Left ventricle myocardium inferior (tissue), 1 donor: ENCODE measurements around the gene SNRPB2. TPM values are rescaled to one million over a fixed set of nuclear protein-coding genes. Genes with fewer than 3 reads are reported as not detected.

Source experiments
- DNase-seq: peaks from one replicate; pipeline ENCODE4 v3.0.0-alpha.2; 2020
- H3K27ac ChIP-seq: fragments of 200-600 bp; replicated peaks from 2 replicates; pipeline ENCODE4 v1.8.0; 2021
- H3K27me3 ChIP-seq: fragments of 200-600 bp; 2 replicates; pipeline ENCODE4 v1.8.0; 2021; ENCODE audit warnings: low read depth
- H3K36me3 ChIP-seq: fragments of 200-600 bp; 2 replicates; pipeline ENCODE4 v1.8.0; 2021
- H3K4me1 ChIP-seq: fragments of 200-600 bp; 2 replicates; pipeline ENCODE4 v1.8.0; 2021
- H3K4me3 ChIP-seq: fragments of 200-600 bp; 2 replicates; pipeline ENCODE4 v1.8.0; 2021; ENCODE audit warnings: mild to moderate bottlenecking, moderate library complexity
- H3K9me3 ChIP-seq: fragments of 200-600 bp; replicated peaks from 2 replicates; pipeline ENCODE4 v1.8.0; 2021
- intact Hi-C: fragments of 100-400 bp; cut with micrococcal nuclease; formaldehyde crosslinking; loops from one replicate; pipeline ENCODE4 v1.11.0; 2022
- total RNA-seq: library from RNA; stranded (reverse); fragmentation: NEBNext Ultra II Directional; extraction: Animal tissue kit (Norgen Biotek cat#: 25700); gene quantifications from one replicate; pipeline ENCODE4 v1.2.1, GENCODE V29; 2021
- TF ChIP-seq, protein P1 (sequence below): fragments of 200-600 bp; IDR thresholded peaks from 2 replicates; pipeline ENCODE4 v1.8.0; 2021; ENCODE audit warnings: antibody characterized with exemption, mild to moderate bottlenecking, borderline replicate concordance
- donor health status: DM: no; HTN: yes; CAD: no; lungs with severe emphysema.

Gene SNRPB2
- total RNA-seq, 1 donor from 2014 or later, result 35.0 TPM

DNA sequence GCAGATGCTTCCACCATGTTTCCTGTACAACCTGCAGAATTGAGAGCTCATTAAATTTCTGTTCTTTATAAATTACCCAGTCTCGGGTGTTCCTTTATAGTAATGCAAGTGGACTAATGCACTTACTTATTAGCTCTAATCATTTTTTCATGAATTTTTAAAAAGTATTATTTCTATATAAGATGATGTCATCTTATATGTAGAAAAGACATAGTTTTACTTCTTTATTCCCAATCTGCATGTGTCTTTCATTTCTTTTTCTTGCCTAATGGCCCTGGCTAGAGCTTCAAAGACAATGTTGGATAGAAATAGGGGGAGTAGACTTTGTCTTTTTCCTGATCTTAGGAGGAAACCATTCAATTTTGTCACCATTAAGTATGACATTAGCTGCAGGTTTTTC is 46.1 kb downstream of the SNRPB2 start:
- TF ChIP-seq, protein P1, sequence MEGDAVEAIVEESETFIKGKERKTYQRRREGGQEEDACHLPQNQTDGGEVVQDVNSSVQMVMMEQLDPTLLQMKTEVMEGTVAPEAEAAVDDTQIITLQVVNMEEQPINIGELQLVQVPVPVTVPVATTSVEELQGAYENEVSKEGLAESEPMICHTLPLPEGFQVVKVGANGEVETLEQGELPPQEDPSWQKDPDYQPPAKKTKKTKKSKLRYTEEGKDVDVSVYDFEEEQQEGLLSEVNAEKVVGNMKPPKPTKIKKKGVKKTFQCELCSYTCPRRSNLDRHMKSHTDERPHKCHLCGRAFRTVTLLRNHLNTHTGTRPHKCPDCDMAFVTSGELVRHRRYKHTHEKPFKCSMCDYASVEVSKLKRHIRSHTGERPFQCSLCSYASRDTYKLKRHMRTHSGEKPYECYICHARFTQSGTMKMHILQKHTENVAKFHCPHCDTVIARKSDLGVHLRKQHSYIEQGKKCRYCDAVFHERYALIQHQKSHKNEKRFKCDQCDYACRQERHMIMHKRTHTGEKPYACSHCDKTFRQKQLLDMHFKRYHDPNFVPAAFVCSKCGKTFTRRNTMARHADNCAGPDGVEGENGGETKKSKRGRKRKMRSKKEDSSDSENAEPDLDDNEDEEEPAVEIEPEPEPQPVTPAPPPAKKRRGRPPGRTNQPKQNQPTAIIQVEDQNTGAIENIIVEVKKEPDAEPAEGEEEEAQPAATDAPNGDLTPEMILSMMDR, result no peak
- Histone ChIP-seq H3K36me3 (no peaks in the 10 kb centered on the region), H3K4me3 (no peak overlapping the region), H3K9me3 (peaks cover 24% of the 10 kb centered on the region), H3K4me1 (no peaks in the 10 kb centered on the region), H3K27me3 (no peaks in the 10 kb centered on the region), H3K27ac (no peak overlapping the region)
- no peak for DNase-seq
- intact Hi-C loops, result no loop called here

DNA sequence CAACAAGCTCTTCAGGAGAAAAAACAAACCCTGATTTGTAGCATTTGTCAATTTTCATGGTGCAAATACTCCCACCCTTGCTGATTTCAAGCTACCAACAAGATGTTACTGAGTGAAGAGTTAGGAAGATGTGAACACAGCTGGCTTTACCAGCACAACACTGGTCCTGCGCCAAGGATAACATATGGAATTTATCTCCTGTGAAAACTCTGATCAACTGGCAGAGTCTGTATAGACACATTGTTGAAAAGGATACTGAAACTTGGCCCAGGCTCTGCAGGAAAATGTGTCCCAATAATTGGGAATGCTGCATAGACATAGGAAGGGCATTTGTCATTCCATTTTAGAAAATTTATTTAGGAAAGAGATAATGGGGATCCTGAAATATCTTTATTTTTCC is 47.3 kb downstream of the SNRPB2 start:
- TF ChIP-seq, protein P1, result no peak
- H3K4me1 ChIP-seq, result no peaks in the 10 kb centered on the region
- no peaks in the 10 kb centered on the region for H3K36me3 ChIP-seq
- H3K27me3 ChIP-seq, result no peaks in the 10 kb centered on the region
- intact Hi-C loops, result no loop called here
- no peak overlapping the region for H3K27ac ChIP-seq
- peaks cover 34% of the 10 kb centered on the region for H3K9me3 ChIP-seq
- no peak for DNase-seq
- no peak overlapping the region for H3K4me3 ChIP-seq

DNA sequence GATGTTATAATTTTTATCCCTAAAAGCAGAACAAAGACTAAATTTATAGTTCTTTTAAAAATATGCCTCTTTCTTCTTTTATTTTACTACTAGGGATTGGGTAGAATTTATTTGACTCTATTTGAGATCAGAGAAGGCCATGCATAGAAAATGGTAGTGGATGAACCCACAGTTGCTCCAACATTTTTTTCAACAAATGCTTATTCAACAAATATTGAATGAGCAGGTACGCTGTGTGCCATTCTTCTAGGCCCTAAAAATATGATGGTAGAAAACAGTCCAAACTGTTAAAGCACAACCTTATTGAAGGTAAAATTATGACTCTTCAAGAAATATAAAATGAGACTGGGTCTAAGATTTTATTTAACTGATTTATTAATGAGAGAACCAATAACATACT is 48.3 kb downstream of the SNRPB2 start:
- H3K4me1 ChIP-seq, result no peaks in the 10 kb centered on the region
- H3K36me3 ChIP-seq, result no peaks in the 10 kb centered on the region
- no peak for DNase-seq
- no peak overlapping the region for H3K4me3 ChIP-seq
- peaks cover 44% of the 10 kb centered on the region for H3K9me3 ChIP-seq
- intact Hi-C loops, result no loop called here
- TF ChIP-seq, protein P1, result no peak
- no peaks in the 10 kb centered on the region for H3K27me3 ChIP-seq
- H3K27ac ChIP-seq, result no peak overlapping the region

DNA sequence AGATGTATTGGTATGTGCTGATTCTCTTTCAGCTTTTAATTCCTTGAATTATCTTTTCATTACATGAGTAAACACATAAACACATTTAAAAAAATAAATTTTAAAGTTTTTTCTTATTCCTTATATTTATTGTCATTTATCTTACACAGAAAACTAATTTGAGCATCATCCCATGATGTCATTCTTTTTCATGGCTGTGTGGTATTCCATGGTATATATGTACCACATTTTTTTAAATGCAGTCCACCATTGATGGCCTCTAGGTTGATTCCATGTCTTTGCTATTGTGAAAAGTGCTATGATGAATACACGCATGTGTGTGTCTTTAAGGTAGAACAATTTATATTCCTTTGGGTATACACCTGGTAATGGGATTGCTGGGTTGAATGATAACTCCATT is 51.7 kb downstream of the SNRPB2 start:
- no peaks in the 10 kb centered on the region for H3K36me3 ChIP-seq
- intact Hi-C loops, result no loop called here
- TF ChIP-seq, protein P1, result no peak
- no peak for DNase-seq
- no peaks in the 10 kb centered on the region for H3K4me1 ChIP-seq
- H3K9me3 ChIP-seq, result peaks cover 31% of the 10 kb centered on the region
- no peak overlapping the region for H3K27ac ChIP-seq
- H3K4me3 ChIP-seq, result no peak overlapping the region
- no peaks in the 10 kb centered on the region for H3K27me3 ChIP-seq

DNA sequence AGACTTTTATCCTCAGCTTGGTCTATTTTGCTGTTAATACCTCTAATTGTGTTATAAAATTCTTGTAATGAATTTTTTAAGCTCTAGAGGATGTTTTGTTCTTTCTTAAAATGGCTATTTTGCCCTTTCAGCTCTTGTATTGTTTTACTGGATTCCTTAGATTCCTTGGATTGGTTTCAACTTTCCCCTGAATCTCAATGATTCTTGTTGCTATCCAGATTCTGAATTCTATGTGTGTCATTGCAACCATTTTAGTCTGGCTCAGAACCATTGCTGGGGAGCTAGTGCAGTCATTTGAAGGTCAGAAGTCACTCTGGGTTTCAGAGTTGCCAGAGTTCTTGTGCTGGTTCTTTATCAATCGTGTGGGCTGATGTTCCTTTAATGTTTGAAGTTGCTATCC is 55.4 kb downstream of the SNRPB2 start:
- no peak overlapping the region for H3K4me3 ChIP-seq
- intact Hi-C loops, result no loop called here
- H3K27ac ChIP-seq, result no peak overlapping the region
- H3K4me1 ChIP-seq, result no peaks in the 10 kb centered on the region
- TF ChIP-seq, protein P1, result no peak
- DNase-seq, result no peak
- H3K36me3 ChIP-seq, result no peaks in the 10 kb centered on the region
- peaks cover 38% of the 10 kb centered on the region for H3K9me3 ChIP-seq
- no peaks in the 10 kb centered on the region for H3K27me3 ChIP-seq

Other genes starting within 250 kb of the SNRPB2 start
- 16.4 TPM for gene KIF16B, start 156.6 kb upstream of the SNRPB2 start, total RNA-seq
- not detected for gene OTOR, start 18.3 kb downstream of the SNRPB2 start, total RNA-seq